Peyer's patch (tissue), 4 donors: ENCODE results near the gene CA10.

ENCODE experiments used
- POLR2A ChIP-seq, 2 donors: fragments of 450-650 bp; IDR thresholded peaks; one replicate each; pipeline ENCODE4 v1.5.1; 2017; ENCODE audit warnings: antibody characterized with exemption in 2 of 2, mild to moderate bottlenecking in 2 of 2, moderate library complexity in 2 of 2
- TF ChIP-seq, protein P1 (sequence below), 6 experiments: fragments of 450-650 bp in 4 of 6; fragments of 200-600 bp in 2 of 6; sonication (generic) in 1 of 6; IDR thresholded peaks; one replicate each; pipeline ENCODE4 v1.5.1; 2017 to 2019; ENCODE audit warnings: antibody characterized with exemption in 6 of 6, mild to moderate bottlenecking in 3 of 6, moderate library complexity in 1 of 6

DNA sequence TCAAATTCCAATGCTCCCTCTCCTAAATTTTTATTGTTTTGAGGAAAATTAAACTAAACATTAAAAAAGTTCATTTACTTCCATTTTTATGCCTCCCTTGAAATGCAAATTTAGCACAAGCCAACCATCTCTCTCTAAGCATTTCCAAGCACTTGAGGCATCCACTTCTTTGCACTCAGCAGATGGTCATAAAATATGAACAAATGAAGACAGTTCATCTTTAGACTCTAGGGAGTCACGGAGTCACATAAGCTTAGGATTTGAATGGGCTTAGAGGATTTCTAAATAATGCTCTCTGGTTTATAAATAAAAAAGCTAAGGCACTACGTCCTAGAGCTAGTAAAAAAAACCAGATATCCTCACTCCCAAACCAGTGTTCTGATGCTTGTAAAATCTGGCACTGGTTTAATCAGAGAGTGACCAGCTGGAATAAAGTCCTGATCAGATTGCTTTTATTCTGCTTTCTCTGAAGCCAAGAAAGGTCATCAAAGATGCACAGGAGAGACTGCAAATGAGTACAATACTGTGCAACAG lies 204.2 kb downstream of the CA10 start:
- TF ChIP-seq POLR2A (IDR thresholded peaks at IDR 0.05): no peak
- TF ChIP-seq, protein P1, sequence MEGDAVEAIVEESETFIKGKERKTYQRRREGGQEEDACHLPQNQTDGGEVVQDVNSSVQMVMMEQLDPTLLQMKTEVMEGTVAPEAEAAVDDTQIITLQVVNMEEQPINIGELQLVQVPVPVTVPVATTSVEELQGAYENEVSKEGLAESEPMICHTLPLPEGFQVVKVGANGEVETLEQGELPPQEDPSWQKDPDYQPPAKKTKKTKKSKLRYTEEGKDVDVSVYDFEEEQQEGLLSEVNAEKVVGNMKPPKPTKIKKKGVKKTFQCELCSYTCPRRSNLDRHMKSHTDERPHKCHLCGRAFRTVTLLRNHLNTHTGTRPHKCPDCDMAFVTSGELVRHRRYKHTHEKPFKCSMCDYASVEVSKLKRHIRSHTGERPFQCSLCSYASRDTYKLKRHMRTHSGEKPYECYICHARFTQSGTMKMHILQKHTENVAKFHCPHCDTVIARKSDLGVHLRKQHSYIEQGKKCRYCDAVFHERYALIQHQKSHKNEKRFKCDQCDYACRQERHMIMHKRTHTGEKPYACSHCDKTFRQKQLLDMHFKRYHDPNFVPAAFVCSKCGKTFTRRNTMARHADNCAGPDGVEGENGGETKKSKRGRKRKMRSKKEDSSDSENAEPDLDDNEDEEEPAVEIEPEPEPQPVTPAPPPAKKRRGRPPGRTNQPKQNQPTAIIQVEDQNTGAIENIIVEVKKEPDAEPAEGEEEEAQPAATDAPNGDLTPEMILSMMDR (IDR thresholded peaks at IDR 0.05): no peak
